Vagina (tissue), 2 donors: ENCODE data around the gene TXNRD2. TPM values are rescaled to one million over a fixed set of nuclear protein-coding genes. Genes with fewer than 3 reads are reported as not detected.

Experiments used
- DNase-seq, 2 donors: peaks; one replicate each; pipeline ENCODE4 v3.0.0-alpha.2; 2017; ENCODE audit errors: extremely low spot score in 2 of 2
- H3K27ac ChIP-seq: fragments of 200-600 bp; sonication (generic); one replicate; pipeline ENCODE4 v1.5.1; 2019
- H3K27me3 ChIP-seq: fragments of 200-600 bp; sonication (generic); one replicate; pipeline ENCODE4 v1.5.1; 2019
- H3K36me3 ChIP-seq, 2 donors: fragments of 200-600 bp; sonication (generic); one replicate each; pipeline ENCODE4 v1.5.1; 2017 to 2019
- H3K4me1 ChIP-seq: fragments of 200-600 bp; sonication (generic); one replicate; pipeline ENCODE4 v1.5.1; 2019
- H3K4me3 ChIP-seq, 2 donors: fragments of 200-600 bp; sonication (generic); 1 replicate in 1 of 2; 2 replicates in 1 of 2; pipeline ENCODE4 v1.5.1; 2016 to 2019
- H3K9me3 ChIP-seq: fragments of 200-600 bp; sonication (generic); one replicate; pipeline ENCODE4 v1.5.1; 2019
- CTCF ChIP-seq, 3 experiments: fragments of 450-650 bp in 2 of 3; fragments of 200-600 bp in 1 of 3; sonication (generic) in 1 of 3; IDR thresholded peaks; one replicate each; pipeline ENCODE4 v1.5.1; 2017 to 2019; ENCODE audit warnings: antibody characterized with exemption in 3 of 3, mild to moderate bottlenecking in 2 of 3, moderate library complexity in 2 of 3
- POLR2A ChIP-seq, 2 donors: fragments of 450-650 bp; IDR thresholded peaks; one replicate each; pipeline ENCODE4 v1.6.1; 2017; ENCODE audit warnings: antibody characterized with exemption in 2 of 2, mild to moderate bottlenecking in 2 of 2, moderate library complexity in 2 of 2
- POLR2AphosphoS5 ChIP-seq, 2 donors: sonication (generic); formaldehyde crosslinking; IDR thresholded peaks; one replicate each; pipeline ENCODE4 v1.9.0; 2017; ENCODE audit warnings: antibody characterized with exemption in 2 of 2, mild to moderate bottlenecking in 2 of 2, low read depth in 1 of 2; ENCODE audit not compliant: insufficient read depth in 1 of 2
- intact Hi-C: fragments of 100-400 bp; cut with DNase I; formaldehyde crosslinking; loops from one replicate; pipeline ENCODE4 v1.15.1; 2023
- total RNA-seq: library from RNA; depleted of rRNA; stranded (reverse); fragments of >200 nt; gene quantifications from one replicate; pipeline ENCODE4 v1.2.3, GENCODE V29; 2016

The TXNRD2 gene
- total RNA-seq, 1 donor from 2014 or later, result 13.5 TPM

- no peak overlapping the region for H3K4me3 ChIP-seq
- H3K4me1 ChIP-seq, result peaks cover 56% of the 10 kb centered on the region
- H3K36me3 ChIP-seq, result no peaks in the 10 kb centered on the region
- no peaks in the 10 kb centered on the region for H3K27me3 ChIP-seq
- DNase-seq, result no peak
- peak overlapping the region; percentile 20 for H3K27ac ChIP-seq
- intact Hi-C loops, result no loop called here
- no peak for TF ChIP-seq POLR2A (IDR thresholded peaks at IDR 0.05)
- peak; percentile 43 to 46 for TF ChIP-seq POLR2AphosphoS5 (IDR thresholded peaks at IDR 0.05; ENCODE audit: insufficient read depth in 1 of 2, low read depth in 1 of 2)
- H3K9me3 ChIP-seq, result no peaks in the 10 kb centered on the region
These were observed 97.1 kb downstream of the TXNRD2 start for GRCh38 chr22:19844377-19845053.

GRCh38 chr22:19843857-19844376 is 97.7 kb downstream of the TXNRD2 start:
- intact Hi-C loops, result no loop called here
- Histone ChIP-seq H3K9me3 (no peaks in the 10 kb centered on the region), H3K27me3 (no peaks in the 10 kb centered on the region), H3K27ac (peak overlapping the region; percentile 20), H3K36me3 (no peaks in the 10 kb centered on the region), H3K4me1 (peaks cover 50% of the 10 kb centered on the region), H3K4me3 (no peak overlapping the region)
- no peak for DNase-seq
- no peak for TF ChIP-seq CTCF (IDR thresholded peaks at IDR 0.05)
- no peak for TF ChIP-seq POLR2AphosphoS5 (IDR thresholded peaks at IDR 0.05; ENCODE audit: insufficient read depth in 1 of 2, low read depth in 1 of 2)
- no peak for TF ChIP-seq POLR2A (IDR thresholded peaks at IDR 0.05)

GRCh38 chr22:19843107-19843856 is 98.3 kb downstream of the TXNRD2 start:
- H3K27ac ChIP-seq, result peak overlapping the region; percentile 20
- DNase-seq, result no peak
- H3K36me3 ChIP-seq, result no peaks in the 10 kb centered on the region
- no peaks in the 10 kb centered on the region for H3K27me3 ChIP-seq
- intact Hi-C loops, result no loop called here
- H3K9me3 ChIP-seq, result no peaks in the 10 kb centered on the region
- TF ChIP-seq CTCF (IDR thresholded peaks at IDR 0.05) (no peak), POLR2A (IDR thresholded peaks at IDR 0.05) (no peak), POLR2AphosphoS5 (IDR thresholded peaks at IDR 0.05; ENCODE audit: insufficient read depth in 1 of 2, low read depth in 1 of 2) (no peak)
- peaks cover 44% of the 10 kb centered on the region for H3K4me1 ChIP-seq
- H3K4me3 ChIP-seq, result no peak overlapping the region

GRCh38 chr22:19842393-19843106 is 99.1 kb downstream of the TXNRD2 start:
- no peak for TF ChIP-seq POLR2A (IDR thresholded peaks at IDR 0.05)
- TF ChIP-seq POLR2AphosphoS5 (IDR thresholded peaks at IDR 0.05; ENCODE audit: insufficient read depth in 1 of 2, low read depth in 1 of 2), result no peak
- TF ChIP-seq CTCF (IDR thresholded peaks at IDR 0.05), result no peak
- H3K27me3 ChIP-seq, result no peaks in the 10 kb centered on the region
- intact Hi-C loops, result no loop called here
- H3K27ac ChIP-seq, result no peak overlapping the region
- peaks cover 41% of the 10 kb centered on the region for H3K4me1 ChIP-seq
- DNase-seq, result no peak
- H3K36me3 ChIP-seq, result no peaks in the 10 kb centered on the region
- no peak overlapping the region for H3K4me3 ChIP-seq
- no peaks in the 10 kb centered on the region for H3K9me3 ChIP-seq

- intact Hi-C loops, result no loop called here
- no peak overlapping the region for H3K27ac ChIP-seq
- no peak overlapping the region for H3K4me3 ChIP-seq
- TF ChIP-seq POLR2AphosphoS5 (IDR thresholded peaks at IDR 0.05; ENCODE audit: insufficient read depth in 1 of 2, low read depth in 1 of 2), result no peak
- TF ChIP-seq POLR2A (IDR thresholded peaks at IDR 0.05), result no peak
- no peak for DNase-seq
- H3K9me3 ChIP-seq, result no peaks in the 10 kb centered on the region
- H3K36me3 ChIP-seq, result no peaks in the 10 kb centered on the region
- H3K4me1 ChIP-seq, result peaks cover 41% of the 10 kb centered on the region
- no peaks in the 10 kb centered on the region for H3K27me3 ChIP-seq
These were observed 99.8 kb downstream of the TXNRD2 start for GRCh38 chr22:19841641-19842392.
